Epidermal melanocyte (primary cell): ENCODE results near the gene MTF1.
A peak's percentile ranks its signal among the peaks of the same experiment; 100 is the strongest.

Experiments
- DNase-seq: peaks from one replicate; pipeline ENCODE4 v3.0.0; 2011; ENCODE audit warnings: low spot score; ENCODE audit not compliant: insufficient read length

The MTF1 gene

DNA sequence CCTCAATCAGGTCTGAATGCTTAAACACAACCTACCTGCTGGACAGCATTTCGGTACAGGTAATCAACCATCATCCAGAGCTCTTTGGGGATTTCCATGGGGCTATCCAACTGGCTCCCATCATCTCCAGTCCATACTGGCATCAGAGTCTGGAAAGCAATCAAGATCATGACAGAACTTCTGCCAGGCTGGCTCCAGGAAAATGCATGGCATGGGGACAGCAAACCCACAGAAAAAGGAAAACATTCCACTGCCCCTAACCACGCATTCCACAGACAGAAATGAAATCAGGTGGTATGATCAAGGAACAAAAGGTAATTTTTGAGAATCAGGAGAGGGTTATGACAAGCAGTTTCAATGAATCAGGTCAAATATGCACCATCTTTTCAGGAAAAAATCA, 9.1 kb upstream of the MTF1 start:
- DNase-seq, result no peak

DNA sequence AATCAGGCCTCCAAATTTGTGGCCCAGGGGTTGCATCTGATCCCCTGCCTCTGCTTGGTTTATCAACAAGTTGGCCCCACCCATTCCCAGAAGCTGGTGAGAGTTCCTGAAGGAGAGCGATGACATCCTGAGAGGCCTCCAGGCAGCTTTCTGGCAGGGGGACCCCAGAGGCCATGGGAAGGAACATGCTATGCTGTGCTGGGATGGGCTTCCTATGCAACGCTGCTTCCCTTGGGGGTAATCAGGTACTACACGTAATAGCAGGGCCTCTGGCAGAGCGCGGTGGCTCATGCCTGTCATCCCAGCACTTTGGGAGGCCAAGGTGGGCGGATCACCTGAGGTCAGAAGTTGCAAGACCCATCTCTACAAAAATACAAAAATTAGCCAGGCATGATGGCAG, 8.4 kb upstream of the MTF1 start:
- DNase-seq, result no peak

DNA sequence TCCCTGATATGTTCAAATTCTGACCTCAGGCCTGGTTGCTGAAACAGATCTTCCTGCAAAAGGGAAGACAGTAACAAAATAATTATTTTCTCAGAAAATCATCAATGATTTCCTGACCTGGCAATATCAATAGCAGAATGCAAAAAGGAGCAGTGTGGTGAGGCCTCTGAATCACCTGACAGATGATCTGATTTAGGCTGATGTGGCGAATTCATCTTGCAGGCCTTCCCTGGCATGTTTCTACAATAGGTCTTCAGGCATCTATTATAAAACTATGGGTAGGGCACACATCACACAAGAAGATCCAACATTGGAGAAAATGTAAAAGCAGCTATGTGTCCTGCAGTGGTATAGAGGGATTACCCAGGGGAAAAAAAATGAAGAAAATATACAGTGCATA, 7.1 kb upstream of the MTF1 start:
- no peak for DNase-seq

DNA sequence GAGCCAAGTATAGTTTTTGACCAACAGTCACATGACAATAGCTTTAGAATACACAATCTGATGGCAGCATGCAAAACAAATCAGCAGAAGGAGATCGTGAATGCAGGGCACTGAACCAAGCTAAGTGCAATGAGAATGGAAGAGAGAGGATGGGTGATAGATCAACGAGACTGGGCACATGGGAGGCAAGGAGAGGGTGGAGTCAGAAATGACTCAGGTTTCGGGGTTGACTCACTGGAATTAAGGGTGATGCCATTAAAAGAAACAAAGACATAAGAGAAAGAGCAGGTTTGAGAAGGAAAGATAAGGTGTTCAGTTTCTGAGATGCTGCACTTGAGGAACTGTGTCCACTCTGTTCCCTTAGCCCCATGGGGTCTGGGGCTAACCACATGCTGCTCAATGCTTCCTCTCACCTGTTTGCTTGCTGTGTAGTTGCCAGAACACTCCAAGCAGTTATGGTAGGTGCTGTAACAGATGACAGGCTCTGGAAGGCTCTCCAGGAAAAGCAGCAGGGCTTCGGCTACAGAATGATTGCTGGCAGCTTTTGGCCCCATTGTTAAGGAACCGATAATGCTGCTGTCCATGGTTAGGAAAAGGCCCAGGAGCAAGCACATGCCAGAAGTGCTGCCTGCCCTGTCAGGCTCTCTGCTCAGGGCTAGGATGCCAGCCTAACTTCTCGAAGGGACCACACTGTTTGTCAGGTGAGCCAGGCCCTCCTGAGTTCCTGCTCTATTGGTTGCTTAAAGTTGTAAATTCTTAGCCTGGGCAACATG, 6.1 kb upstream of the MTF1 start:
- no peak for DNase-seq

DNA sequence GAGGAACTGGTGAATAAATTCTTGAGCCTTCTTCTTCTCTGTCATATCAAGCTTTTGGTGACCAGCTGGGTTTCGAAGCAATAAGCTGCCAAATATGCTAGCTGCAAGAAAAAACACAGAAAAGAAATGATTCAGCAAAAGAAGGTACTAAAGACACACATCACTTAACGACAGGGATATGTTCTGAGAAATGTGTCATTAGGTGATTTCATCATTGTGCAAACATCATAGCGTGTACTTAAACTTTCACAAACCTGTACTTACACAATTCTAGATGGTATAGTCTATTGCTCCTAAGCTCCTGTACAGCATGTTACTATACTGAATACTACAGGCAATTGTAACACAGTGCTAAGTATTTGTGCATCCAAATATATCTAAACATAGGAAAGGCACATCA, 2.9 kb upstream of the MTF1 start:
- DNase-seq, result no peak

DNA sequence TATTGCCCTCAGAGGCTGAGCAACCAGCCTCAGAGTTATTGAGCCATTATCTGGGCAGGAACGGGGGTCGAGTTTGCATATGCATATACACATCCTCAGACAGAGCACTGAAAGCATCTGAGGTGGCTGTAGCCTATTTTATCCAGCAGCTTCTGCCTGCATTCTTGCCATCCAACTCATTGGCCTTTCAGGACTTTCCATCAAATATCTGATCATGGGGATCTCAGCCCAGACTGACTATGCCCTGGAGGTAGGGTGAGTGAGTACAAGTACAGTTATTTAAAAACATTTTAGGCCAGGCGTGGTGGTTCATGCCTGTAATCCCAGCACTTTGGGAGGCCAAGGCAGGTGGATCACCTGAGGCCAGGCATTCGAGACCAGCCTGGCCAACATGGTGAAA, 1.8 kb upstream of the MTF1 start:
- no peak for DNase-seq

DNA sequence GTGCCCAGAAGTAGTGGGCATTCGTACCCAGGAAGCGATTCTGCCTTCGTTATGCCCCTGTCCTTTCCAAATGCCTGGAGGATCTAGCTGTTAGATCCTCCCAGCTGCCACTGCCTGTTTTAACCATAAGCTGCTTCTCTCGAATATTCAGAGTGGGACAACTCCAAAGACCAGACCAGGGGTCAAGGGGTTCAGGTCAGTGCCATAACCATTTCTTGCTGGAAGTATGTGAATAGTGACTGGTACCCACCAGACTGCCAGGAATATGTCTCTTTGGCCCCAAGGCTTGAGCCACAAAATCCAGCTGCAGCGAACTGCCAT, 914 bp upstream of the MTF1 start:
- DNase-seq, result no peak

DNA sequence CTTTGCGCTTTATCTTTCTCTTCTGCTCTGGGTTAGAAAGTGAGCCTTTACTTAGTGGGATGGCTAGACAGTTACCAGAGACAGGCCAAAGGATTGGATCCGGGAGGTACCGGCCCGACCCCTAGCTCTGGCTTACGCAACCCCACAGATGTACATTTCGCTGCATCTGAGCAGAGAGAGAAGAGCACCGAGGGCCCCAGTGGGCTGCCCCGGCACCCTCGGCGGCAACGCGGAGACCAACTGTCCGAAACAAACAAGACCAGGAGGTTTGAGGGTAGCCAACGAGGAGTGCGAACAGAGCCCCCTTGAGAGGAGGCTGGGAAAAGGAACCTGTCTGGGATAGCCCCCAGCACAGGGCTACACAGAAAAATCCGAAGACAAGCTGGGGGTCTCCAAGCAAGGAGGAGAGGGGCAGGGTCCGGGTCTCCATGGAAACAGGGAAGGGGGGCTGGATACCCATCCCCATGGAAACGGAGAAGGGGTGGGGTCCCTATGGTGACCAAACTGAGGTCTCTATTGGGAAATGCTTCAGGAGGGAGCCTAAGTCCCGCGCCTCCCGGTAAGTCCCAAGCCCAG, 373 bp downstream of the MTF1 start:
- peak; percentile 40 for DNase-seq

DNA sequence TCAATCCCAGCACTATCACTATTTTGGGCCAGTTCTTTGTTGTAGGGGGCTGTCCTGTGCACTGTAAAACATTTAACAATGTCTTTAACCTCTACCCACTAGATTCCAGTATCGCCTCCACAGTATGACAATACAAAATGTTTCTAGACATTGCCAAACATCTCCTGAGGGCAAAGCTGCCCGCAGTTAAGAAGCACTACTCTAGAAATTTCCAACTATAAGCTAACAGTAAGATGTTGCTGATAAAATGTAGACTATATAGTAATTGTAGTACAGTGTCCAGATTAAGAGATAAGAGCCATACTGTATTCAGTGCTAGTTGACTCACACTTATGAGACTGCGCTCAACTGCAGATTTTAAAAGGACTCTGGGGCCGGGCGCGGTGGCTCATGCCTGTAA, 5.0 kb downstream of the MTF1 start:
- no peak for DNase-seq

DNA sequence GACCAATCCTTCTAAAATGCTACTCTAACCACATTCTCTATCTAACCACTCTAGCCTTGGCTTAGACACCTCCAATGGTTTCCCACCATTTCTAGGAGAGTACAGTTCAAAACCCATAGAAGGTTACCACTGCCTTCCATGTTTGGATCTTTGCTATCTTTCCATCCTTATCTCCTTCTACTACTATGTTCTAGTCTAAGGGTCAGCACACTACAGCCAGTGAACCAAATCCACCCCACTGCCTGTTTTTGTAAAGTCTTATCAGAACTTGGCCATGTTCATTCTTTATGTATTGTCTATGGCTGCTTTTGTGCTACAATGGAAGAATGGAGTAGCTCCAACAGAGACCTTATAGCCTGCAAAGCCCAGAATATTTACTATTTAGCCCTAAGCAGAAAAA, 6.2 kb downstream of the MTF1 start:
- no peak for DNase-seq

DNA sequence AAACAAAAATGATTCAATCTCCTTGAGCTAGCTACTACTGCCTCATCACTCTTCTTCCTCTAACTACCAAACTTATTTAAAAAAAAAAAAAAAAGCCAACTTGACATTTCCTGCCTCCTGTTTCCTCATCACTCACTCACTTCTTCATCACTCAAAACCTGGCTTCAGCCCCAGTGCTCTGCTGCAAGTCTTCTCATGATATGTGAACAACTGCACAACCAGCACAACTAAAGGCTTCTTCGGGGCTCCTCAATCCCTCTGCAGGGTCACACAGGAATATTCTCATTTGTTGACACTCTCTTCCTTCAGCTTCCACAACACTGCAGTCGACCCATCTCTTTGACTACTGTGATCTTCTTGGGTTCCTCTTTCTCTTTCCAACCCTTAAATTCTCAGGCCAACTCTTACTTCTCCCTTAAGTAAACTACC, 7.6 kb downstream of the MTF1 start:
- no peak for DNase-seq

DNA sequence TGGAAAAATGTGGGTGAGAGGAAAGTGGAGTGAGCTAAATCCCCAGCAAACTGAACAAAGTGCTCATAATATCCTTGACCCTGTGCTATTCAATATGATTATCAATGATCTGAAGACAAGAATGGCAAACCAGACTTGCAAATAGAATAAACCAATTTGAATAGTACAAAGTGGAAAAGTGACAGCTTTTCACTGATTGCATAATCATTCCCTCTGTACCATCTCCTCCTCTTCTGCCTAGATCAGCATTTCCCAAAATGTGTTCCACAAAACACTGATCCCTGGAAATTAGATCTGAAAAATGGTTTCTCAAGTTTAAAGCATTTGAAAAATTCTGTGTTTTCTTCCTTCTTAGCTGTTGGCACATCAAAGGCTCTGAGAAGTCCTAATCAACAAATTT, 8.1 kb downstream of the MTF1 start:
- no peak for DNase-seq

DNA sequence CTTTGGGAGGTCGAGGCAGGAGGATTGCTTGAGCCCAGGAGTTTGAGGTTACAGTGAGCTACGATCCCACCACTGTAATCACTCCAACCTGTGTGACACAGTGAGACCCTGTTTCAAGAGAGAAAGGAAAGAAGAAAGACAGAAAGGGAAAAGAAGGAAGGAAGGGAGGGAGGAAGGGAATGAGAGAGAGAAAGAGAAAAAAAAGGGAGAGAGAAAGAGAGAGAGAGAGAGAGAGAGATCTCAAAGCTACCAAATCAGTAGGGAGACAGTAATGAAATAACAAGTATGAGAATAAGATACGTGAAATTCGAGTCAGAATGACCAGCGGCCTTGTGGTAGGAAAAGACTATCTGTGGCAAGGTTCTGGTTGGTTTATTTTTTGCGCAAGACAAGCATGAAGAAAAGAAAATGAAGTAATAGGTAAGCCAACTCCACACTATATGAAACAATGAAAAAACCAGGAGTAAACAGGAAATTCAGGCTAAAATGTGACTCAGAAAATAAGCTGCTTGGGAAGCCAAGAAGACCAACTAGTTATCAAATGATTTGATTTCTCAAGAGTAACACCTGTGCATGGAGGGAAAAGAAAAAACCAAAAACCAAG, 8.9 kb downstream of the MTF1 start:
- no peak for DNase-seq

DNA sequence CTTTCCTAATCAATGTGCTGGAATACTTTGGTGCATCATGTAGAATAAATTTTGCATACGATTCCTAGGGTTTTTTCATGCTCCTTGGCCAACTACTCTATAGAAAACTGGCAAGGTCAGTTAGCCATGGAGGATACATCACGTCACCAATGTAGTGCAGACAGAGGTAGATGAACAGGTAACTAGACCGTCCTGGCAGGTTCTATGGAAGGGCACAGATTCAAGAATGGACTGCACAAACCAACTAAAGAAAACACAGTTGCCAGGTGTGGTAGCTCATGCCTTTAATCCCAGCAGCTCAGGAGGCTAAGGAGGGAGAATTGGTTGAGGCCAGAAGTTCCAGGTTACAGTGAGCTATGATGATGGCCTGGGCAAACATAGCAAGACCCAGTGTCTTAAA, 9.9 kb downstream of the MTF1 start:
- DNase-seq, result no peak

DNA sequence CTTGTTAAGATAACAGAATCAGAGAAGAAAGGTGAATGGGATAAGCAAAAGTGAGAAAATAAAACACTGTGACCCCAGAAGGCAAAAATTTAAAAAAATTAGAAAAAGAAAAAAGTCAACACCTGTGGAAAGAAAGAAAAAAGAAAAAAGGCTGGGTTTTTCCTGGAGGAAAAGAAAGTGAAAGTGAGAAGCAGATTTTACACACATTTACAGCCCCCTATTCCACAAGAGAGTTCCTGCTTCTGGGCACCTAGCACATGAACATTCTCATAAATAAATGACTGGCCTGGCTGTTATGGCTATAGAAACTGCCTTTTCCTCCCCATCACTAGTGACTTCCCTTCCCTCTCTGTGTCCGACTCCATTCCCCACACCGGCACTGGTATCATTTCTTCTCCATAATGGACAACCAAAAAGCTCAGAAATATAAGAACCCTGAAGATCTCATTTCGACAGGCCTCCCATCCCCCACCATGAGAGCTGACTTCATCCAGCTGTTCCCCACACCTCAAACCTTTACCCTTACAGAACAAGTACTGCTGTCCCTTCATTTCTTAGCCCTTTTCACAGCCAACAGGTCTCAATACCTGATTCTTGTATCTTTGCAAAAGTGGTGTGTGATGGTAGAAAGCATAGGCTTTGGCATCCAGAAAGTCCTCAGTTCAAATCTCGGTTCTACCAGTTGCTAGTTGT, 12.6 kb downstream of the MTF1 start:
- DNase-seq, result no peak

DNA sequence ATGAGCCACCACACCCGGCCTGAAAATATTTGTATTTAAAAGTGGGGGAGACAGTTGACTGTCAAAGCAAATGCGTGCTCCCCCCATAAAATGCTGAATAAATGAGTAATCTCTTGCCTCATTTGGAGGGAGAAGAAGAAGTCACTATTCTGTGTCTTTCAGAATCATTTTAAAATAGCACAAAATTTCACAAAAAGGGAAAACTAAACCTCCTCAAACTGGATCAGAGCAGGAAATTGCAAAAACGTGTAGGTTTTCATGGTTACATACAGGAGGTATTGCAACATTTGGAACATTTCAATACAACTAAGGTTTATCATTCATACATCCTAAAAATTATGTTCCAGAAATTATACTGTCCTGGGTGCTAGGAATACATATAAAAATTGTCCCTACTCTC, 13.6 kb downstream of the MTF1 start:
- DNase-seq, result no peak

DNA sequence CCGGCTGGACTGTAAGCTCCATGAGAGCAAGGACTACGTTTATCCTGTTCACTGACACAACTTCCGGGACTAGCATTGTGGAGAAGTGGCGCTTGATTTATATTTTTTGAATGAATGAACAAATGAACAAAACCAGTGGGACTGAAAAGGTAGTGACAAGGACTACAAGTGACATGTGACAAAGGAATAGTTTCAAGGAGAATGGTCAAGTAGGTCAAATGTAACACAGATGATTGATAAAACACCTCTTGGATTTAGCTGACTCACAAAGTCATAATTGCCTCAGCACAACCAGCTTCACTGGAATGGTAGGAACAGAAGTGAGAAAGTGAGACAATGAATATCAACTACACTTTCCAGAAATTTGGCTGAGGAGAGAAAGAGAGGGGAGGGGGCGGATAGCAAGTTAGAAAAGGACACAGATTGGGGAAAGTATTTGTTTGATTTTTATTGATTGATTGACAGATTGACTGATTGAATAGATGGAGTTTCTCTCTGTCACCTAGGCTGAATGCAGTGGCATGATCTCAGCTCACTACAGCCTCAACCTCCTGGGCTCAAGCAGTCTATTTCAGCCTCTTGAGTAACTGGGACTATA, 14.2 kb downstream of the MTF1 start:
- no peak for DNase-seq

DNA sequence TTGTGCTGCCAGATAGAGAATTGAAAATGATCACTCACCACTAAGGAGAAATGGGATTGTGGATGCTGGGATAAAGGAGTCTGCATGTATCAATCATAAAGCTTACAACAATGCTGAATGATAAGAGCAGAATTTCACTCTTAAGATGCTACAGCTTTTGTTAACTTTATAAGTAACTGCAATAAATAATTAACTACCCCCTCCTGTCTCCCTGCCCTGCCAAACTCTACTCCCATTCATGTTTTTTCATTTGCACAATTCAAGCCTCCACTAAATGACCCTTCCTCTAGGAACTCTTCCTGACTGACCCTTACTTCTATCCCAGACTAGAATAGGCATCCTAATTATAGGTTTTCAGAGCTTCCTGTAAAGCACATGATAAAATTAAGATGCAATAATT, 14.9 kb downstream of the MTF1 start:
- no peak for DNase-seq

DNA sequence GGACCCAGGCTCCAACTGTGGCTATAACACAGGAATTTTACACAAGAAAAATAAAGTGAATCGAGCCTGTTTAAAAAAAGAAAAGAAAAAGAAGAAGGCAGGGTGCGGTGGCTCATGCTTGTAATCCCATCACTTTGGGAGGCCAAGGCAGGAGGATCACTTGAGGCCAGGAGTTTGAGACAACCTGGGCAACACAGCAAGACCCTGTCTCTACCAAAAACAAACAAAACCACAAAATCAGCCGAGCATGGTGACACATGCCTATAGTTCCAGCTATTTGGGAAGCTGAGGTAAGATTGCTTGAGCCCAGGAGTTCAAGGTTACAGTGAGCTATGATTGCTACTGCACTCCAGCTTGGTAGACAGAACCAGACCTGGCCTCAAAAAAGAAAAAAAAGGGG, 17.7 kb downstream of the MTF1 start:
- DNase-seq, result no peak

DNA sequence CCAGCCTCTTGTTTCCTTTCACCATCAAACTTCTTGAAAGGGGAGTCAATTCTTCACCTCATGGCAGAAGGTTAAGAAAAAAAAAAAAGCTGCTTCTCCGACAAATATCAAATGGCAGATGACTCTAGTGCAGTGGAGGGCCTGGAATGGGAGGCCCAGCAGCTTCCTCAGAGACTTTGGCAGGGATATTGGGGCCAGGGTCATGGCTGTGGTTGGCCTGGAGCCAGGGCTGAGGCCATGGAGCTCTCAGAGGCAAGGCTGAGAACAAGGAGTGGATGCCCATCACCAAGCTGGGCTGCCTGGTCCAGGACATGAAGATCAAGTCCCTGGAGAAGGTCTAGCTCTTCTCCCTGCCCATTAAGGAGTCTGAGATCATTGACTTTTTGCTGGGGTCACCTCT, 18.7 kb downstream of the MTF1 start:
- no peak for DNase-seq

DNA sequence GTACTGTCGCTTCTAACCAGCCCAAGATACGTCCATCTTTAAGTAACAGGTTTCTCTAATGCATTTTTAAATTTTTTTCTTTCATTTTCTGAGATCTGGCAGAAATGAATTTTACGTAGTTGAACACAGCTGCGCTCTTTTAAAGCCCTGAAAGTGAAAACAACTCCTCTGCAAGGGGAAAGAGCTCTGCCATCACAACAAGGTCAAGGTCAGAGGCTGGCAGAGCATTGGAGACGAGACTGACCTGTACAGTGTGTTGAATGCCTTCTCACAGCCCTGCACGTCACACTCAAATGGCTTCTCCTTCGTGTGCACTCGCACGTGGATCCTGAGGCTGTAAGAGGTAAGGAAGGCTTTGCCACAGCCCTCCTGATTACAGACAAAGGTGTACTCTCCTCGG, 19.7 kb downstream of the MTF1 start:
- DNase-seq, result no peak

DNA sequence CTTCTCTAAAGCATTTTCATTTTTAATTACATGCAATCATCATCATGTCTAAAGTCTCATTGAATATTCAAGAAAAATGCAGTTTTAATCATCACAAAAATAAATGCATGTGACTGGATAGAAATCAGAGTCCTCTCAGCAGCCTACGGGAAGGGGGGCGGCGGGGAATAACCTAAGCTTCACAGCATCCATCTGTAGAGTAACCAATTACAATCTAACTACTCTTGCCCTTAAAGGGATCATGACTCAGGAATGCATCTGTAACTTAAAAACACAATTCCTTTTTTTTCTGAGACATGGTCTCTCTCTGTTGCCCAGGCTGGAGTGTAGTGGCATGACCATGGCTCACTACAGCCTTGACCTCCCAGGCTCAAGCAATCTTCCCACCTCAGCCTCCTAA, 22.6 kb downstream of the MTF1 start:
- DNase-seq, result no peak
